GM12865 (cell line): ENCODE measurements around the gene SYTL3.

ENCODE experiments used
- DNase-seq: peaks from one replicate; pipeline ENCODE4 v3.0.0; 2010; ENCODE audit warnings: low read depth
- H3K4me3 ChIP-seq: 2 replicates; pipeline ENCODE4 v1.5.1; 2011; ENCODE audit warnings: mild to moderate bottlenecking, low read depth, low read length, control low read depth
- CTCF ChIP-seq: IDR thresholded peaks from 2 replicates; pipeline ENCODE4 v1.5.1; 2011; ENCODE audit warnings: low read length, control low read depth, low read depth, inconsistent platforms; ENCODE audit not compliant: insufficient read depth; ENCODE audit errors: missing control alignments

SYTL3 gene

DNA sequence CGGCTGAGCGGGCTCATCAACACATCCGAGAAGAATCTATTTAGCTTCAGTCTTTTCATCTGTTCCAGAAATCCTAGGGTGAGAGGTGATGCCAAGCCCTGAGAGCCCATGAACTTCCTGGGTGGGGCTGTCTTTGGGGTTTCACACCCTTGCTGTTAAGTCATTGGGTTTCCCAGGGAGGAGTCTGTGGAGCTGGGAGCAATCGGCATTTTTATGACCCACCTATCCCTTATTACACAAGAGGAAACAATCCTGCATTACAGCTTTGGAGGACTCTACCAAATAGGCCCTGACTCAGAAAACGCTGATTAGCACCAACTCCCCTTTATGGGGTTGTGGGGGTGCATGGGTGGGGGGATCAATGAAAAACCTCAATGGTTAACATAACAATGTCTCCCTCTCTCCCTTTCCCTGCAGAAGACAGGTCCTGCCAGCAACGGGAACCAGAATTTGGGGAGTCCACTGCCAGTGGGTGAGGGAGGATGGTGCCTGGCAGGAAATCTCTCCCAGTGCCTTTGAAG, 123.1 kb downstream of the SYTL3 start:
- H3K4me3 ChIP-seq = no peak overlapping the region
- no peak for DNase-seq
- TF ChIP-seq CTCF = no peak

GRCh38 chr6:158773581-158774449, 124.0 kb downstream of the SYTL3 start:
- no peak for DNase-seq
- TF ChIP-seq CTCF = no peak
- H3K4me3 ChIP-seq = no peak overlapping the region

- DNase-seq = no peak
- no peak overlapping the region for H3K4me3 ChIP-seq
- no peak for TF ChIP-seq CTCF
Measured at GRCh38 chr6:158774717-158775449, 125.0 kb downstream of the SYTL3 start.

GRCh38 chr6:158775832-158776231, 126.0 kb downstream of the SYTL3 start:
- TF ChIP-seq CTCF = no peak
- H3K4me3 ChIP-seq = no peak overlapping the region
- DNase-seq = no peak

DNA sequence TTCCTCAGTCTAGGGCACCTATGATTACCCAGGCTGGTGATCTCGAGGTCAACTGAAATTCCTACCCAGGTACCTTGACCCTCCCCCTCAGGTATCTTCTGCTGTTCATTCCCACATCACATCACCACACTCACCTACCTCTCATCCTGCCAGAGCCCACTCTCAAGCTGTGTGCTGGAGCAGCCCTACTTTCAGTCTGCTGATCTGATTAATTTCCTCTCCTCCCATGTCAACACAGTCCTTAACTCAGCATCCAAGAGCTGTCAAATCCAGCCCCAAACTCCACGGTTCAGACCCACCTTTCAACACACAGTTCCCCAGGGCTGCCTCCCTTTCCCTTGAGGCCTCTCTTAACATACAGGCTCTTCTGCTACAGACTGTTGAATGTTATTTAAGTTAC, 126.9 kb downstream of the SYTL3 start:
- TF ChIP-seq CTCF = no peak
- DNase-seq = no peak
- H3K4me3 ChIP-seq = no peak overlapping the region

DNA sequence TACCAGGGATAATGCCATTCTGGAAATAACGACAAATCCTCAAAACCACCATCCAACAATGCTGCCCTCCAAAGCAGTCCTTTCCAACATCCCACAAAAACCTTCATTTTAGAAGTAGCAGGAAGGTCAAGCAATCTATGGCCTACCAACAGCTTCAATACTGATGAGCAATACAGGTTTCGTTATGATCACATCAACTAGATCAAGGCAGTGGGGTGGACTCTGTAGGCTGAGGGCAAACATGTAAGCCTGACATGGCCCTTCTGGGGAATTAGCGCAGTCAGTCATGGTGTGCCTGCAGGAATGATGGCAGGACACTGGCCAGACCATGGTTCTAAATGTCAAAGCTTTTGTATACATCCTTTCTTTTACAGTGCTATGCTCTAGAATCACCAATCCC, 127.7 kb downstream of the SYTL3 start:
- DNase-seq = no peak
- H3K4me3 ChIP-seq = no peak overlapping the region
- TF ChIP-seq CTCF = no peak
